ENCODE data around the gene RSBN1. TPM values are rescaled to one million over a fixed set of nuclear protein-coding genes. Genes with fewer than 3 reads are reported as not detected.
"Not testable (repeated sequence)": the region's sequence is repeated elsewhere in the genome, so short reads cannot be mapped to it uniquely, and the experiment has no call there.

Gene RSBN1
- total and polyA plus RNA-seq, 12 donors: 2.1 to 13.9 (median 11.3) TPM

DNA sequence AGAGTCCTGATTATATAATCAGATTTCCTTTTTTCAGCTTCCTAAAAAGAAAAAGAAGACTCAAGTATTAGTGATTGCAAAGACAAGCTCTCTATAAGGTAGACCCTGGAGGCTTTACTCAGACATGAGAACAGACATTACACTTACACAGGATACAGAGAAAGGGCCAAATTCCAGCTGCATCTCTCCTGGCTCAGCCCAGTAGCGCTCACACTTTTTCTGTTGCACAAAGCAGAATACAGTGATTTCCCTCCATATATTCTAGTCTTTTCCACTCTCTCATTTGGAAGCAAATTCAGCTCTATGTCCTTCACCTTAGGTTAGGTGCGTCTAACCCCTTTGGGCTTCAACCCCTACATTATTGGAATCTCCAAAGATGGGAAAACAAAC is 44.1 kb upstream of the RSBN1 start:
- H3K27ac ChIP-seq: no peak overlapping the region
- no peak overlapping the region for H3K4me3 ChIP-seq
- H3K9me3 ChIP-seq: no peaks in the 10 kb centered on the region
- intact Hi-C loops (cut with DNase I): no loop called here
- no peaks in the 10 kb centered on the region for H3K27me3 ChIP-seq
- no peak for ATAC-seq
- peaks cover 0 to 7% (median 0%) of the 10 kb centered on the region in 9 donors for H3K36me3 ChIP-seq
- TF ChIP-seq, protein P1, sequence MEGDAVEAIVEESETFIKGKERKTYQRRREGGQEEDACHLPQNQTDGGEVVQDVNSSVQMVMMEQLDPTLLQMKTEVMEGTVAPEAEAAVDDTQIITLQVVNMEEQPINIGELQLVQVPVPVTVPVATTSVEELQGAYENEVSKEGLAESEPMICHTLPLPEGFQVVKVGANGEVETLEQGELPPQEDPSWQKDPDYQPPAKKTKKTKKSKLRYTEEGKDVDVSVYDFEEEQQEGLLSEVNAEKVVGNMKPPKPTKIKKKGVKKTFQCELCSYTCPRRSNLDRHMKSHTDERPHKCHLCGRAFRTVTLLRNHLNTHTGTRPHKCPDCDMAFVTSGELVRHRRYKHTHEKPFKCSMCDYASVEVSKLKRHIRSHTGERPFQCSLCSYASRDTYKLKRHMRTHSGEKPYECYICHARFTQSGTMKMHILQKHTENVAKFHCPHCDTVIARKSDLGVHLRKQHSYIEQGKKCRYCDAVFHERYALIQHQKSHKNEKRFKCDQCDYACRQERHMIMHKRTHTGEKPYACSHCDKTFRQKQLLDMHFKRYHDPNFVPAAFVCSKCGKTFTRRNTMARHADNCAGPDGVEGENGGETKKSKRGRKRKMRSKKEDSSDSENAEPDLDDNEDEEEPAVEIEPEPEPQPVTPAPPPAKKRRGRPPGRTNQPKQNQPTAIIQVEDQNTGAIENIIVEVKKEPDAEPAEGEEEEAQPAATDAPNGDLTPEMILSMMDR (IDR thresholded peaks at IDR 0.05): no peak
- no peak for DNase-seq
- 89% methylated on average over 2 of the region's 2 CpGs for WGBS, 2 donors
- H3K4me1 ChIP-seq: peaks cover 0 to 44% (median 0%) of the 10 kb centered on the region in 9 donors

DNA sequence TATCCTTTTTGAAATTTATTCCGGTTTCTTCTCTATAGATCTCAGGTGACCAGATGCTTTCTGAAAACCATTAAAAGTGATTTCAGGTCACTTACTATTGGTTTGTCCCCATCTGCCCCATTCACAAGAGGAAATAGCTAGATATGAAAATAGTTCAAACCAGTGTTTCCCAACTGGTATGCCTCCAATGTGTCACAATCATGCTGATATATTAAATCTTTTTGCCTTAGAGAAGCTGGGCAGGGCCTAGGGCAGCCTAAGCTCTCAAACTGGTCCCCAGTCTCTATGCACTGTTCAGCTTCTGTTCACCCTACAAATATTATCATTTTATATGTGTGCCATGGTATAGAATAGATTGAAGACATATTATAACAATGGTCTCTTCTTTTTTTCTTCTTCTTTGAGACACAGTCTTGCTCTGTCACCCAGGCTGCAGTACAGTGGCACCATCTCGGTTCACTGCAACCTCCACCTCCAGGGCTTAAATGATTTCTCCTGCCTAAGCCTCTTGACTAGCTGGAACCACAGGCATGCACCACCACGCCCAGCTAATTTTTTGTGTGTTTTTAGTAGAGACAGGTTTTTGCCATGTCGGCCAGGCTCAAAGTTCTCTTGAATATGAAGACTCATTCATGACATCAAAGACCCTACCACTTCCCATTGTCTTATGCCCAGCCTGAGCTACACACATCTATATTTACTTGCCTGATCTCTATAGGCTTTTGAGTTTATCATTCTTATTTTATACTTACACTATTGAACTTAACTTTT is 43.5 kb upstream of the RSBN1 start:
- Histone ChIP-seq H3K4me3 (no peak overlapping the region), H3K9me3 (no peaks in the 10 kb centered on the region), H3K36me3 (peaks cover 0 to 7% (median 0%) of the 10 kb centered on the region in 9 donors), H3K27ac (no peak overlapping the region), H3K27me3 (no peaks in the 10 kb centered on the region), H3K4me1 (peaks cover 0 to 38% (median 0%) of the 10 kb centered on the region in 9 donors)
- ATAC-seq: no peak
- WGBS, 2 donors: 93 to 97% methylated on average over 4 of the region's 4 CpGs
- DNase-seq: no peak
- TF ChIP-seq, protein P1 (IDR thresholded peaks at IDR 0.05): no peak
- intact Hi-C loops (cut with DNase I): no loop called here

DNA sequence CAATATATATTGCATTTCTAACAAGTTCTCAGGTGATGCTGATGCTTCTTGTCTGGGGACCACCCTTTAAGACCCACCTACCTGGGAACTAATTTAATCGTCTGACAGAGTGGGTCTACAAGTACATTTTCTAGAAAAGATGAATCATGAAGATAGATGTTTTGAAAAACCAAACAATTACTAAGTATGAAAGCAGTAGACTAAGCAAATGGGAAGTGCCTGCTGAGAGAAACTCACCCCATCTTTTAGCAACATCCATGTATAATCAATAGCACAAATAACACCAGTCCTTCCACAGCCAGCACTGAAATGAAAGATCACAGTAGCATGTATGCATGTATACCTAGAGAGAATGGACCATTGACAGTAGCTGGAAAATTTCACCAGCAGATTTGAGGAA is 42.0 kb upstream of the RSBN1 start:
- ATAC-seq (no peak), DNase-seq (no peak)
- Histone ChIP-seq H3K4me1 (peaks cover 0 to 22% (median 0%) of the 10 kb centered on the region in 9 donors), H3K27ac (no peak overlapping the region), H3K9me3 (no peaks in the 10 kb centered on the region), H3K36me3 (peaks cover 0 to 7% (median 0%) of the 10 kb centered on the region in 9 donors), H3K4me3 (no peak overlapping the region), H3K27me3 (no peaks in the 10 kb centered on the region)
- WGBS, 2 donors: 39 to 43% methylated on average over 1 of the region's 1 CpG
- TF ChIP-seq, protein P1 (IDR thresholded peaks at IDR 0.05): no peak
- intact Hi-C loops (cut with DNase I): no loop called here

DNA sequence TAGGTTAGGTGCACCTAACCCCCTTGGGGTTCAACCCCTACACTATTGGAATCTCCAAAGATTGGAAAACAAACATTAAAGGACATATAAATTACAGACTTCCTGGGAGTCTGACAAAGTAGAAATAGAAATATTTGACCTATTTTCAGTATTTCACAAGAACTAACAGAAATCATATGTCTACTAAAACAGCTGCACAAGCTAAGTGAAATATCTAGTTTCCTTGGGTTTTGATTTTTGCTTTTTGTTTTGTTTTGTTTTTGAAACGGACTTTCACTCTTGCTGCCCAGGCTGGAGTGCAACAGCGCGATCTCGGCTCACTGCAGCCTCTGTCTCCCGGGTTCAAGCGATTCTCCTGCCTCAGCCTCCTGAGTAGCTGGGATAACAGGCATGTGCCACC is 40.4 kb upstream of the RSBN1 start:
- DNase-seq; ATAC-seq; H3K4me3 ChIP-seq; H3K27me3 ChIP-seq; H3K4me1 ChIP-seq; intact Hi-C loops (cut with DNase I); H3K27ac ChIP-seq; H3K9me3 ChIP-seq: not testable (repeated sequence)
- H3K36me3 ChIP-seq: peaks cover 0 to 12% (median 0%) of the 10 kb centered on the region in 9 donors
- WGBS, 2 donors: 94 to 97% methylated on average over 6 of the region's 6 CpGs
